ENCODE results near the gene ACTMAP. TPM values are rescaled to one million over a fixed set of nuclear protein-coding genes. Genes with fewer than 3 reads are reported as not detected.

ACTMAP gene
- total and polyA plus RNA-seq, 9 of the 15 experiments (the other 6 are each of a cell fraction or from before 2014, with no cell fraction given), result 1.7 to 16.6 (median 4.9) TPM

DNA sequence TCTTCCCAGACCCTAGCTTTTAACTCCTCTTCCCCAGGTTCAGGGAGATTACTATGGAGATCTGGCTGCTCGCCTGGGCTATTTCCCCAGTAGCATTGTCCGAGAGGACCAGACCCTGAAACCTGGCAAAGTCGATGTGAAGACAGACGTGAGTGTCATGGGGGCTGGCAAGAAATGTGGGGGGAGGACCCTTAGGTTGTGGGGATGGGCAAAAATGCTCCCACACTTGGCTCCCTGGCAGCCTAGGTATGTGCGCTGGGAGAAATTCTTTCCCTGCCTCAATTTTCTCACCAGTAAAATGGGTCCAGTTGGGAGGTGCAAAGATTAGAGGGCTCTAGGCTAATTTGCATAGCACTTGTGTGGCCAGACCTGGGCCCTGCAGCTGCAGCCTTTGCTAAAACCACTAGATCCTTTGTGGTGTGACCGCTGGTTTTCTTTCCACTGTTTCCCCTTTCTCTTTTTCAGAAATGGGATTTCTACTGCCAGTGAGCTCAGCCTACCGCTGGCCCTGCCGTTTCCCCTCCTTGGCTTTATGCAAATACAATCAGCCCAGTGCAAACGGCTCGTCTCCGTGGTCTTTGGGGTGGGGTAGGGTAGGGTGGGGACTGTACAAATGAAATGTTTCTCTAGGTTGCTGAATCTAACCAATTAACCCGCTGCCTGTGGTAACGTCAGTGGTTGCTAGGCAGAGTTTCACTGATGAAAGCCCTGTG, 26.8 kb upstream of the ACTMAP start (continued):
- TF ChIP-seq, protein P1, sequence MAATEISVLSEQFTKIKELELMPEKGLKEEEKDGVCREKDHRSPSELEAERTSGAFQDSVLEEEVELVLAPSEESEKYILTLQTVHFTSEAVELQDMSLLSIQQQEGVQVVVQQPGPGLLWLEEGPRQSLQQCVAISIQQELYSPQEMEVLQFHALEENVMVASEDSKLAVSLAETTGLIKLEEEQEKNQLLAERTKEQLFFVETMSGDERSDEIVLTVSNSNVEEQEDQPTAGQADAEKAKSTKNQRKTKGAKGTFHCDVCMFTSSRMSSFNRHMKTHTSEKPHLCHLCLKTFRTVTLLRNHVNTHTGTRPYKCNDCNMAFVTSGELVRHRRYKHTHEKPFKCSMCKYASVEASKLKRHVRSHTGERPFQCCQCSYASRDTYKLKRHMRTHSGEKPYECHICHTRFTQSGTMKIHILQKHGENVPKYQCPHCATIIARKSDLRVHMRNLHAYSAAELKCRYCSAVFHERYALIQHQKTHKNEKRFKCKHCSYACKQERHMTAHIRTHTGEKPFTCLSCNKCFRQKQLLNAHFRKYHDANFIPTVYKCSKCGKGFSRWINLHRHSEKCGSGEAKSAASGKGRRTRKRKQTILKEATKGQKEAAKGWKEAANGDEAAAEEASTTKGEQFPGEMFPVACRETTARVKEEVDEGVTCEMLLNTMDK (IDR thresholded peaks at IDR 0.05; ENCODE audit: borderline replicate concordance, insufficient read depth, low read depth, low read length, poor library complexity, severe bottlenecking), result no peak
- TF ChIP-seq SP1 (CRISPR knock-in tag; IDR thresholded peaks at IDR 0.05) (no peak), CTBP1 (IDR thresholded peaks at IDR 0.05; ENCODE audit: borderline replicate concordance) (no peak), SREBF2 (CRISPR knock-in tag; IDR thresholded peaks at IDR 0.05) (no peak), ZNF253 (CRISPR knock-in tag; conservative IDR thresholded peaks at IDR 0.05) (no peak), WHSC1 (IDR thresholded peaks at IDR 0.05; ENCODE audit: low read length) (no peak), SIRT6 (IDR thresholded peaks at IDR 0.05; ENCODE audit: low read depth, low read length) (no peak), ZNF551 (CRISPR knock-in tag; IDR thresholded peaks at IDR 0.05) (no peak), FOS (IDR thresholded peaks at IDR 0.05; ENCODE audit: extremely low read depth, insufficient read length) (peak; percentile 71), RBM39 (optimal IDR thresholded peaks at IDR 0.05; ENCODE audit: low read depth, low read length) (no peak), KAT7 (CRISPR knock-in tag; IDR thresholded peaks at IDR 0.05; ENCODE audit: borderline replicate concordance) (0 out of 2 replicates have a peak, but pooled peaks have one; percentile 63), POLR2AphosphoS5 (IDR thresholded peaks at IDR 0.05; ENCODE audit: control insufficient read depth, insufficient read depth, low read depth, low read length) (no peak), ATF1 (CRISPR knock-in tag; IDR thresholded peaks at IDR 0.05) (no peak), ATF1 (tag; IDR thresholded peaks at IDR 0.05) (no peak; the same call in 1 of the 2 replicates), ZSCAN32 (CRISPR knock-in tag; IDR thresholded peaks at IDR 0.05) (no peak), ESRRB (CRISPR knock-in tag; IDR thresholded peaks at IDR 0.05; ENCODE audit: borderline replicate concordance) (no peak), MAFF (IDR thresholded peaks at IDR 0.05; ENCODE audit: low read length) (peak; percentile 13; the same call in 1 of the 2 replicates), HDAC1 (IDR thresholded peaks at IDR 0.05) (peak; percentile 25 to 42; a peak in 2 of 4 replicates)
- TF ChIP-seq, protein P2, sequence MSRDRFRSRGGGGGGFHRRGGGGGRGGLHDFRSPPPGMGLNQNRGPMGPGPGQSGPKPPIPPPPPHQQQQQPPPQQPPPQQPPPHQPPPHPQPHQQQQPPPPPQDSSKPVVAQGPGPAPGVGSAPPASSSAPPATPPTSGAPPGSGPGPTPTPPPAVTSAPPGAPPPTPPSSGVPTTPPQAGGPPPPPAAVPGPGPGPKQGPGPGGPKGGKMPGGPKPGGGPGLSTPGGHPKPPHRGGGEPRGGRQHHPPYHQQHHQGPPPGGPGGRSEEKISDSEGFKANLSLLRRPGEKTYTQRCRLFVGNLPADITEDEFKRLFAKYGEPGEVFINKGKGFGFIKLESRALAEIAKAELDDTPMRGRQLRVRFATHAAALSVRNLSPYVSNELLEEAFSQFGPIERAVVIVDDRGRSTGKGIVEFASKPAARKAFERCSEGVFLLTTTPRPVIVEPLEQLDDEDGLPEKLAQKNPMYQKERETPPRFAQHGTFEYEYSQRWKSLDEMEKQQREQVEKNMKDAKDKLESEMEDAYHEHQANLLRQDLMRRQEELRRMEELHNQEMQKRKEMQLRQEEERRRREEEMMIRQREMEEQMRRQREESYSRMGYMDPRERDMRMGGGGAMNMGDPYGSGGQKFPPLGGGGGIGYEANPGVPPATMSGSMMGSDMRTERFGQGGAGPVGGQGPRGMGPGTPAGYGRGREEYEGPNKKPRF (IDR thresholded peaks at IDR 0.05; ENCODE audit: low read depth, low read length), result no peak
- TF ChIP-seq, protein P3, sequence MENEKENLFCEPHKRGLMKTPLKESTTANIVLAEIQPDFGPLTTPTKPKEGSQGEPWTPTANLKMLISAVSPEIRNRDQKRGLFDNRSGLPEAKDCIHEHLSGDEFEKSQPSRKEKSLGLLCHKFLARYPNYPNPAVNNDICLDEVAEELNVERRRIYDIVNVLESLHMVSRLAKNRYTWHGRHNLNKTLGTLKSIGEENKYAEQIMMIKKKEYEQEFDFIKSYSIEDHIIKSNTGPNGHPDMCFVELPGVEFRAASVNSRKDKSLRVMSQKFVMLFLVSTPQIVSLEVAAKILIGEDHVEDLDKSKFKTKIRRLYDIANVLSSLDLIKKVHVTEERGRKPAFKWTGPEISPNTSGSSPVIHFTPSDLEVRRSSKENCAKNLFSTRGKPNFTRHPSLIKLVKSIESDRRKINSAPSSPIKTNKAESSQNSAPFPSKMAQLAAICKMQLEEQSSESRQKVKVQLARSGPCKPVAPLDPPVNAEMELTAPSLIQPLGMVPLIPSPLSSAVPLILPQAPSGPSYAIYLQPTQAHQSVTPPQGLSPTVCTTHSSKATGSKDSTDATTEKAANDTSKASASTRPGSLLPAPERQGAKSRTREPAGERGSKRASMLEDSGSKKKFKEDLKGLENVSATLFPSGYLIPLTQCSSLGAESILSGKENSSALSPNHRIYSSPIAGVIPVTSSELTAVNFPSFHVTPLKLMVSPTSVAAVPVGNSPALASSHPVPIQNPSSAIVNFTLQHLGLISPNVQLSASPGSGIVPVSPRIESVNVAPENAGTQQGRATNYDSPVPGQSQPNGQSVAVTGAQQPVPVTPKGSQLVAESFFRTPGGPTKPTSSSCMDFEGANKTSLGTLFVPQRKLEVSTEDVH (IDR thresholded peaks at IDR 0.05; ENCODE audit: low read depth, partially characterized antibody), result no peak
- TF ChIP-seq, protein P4, sequence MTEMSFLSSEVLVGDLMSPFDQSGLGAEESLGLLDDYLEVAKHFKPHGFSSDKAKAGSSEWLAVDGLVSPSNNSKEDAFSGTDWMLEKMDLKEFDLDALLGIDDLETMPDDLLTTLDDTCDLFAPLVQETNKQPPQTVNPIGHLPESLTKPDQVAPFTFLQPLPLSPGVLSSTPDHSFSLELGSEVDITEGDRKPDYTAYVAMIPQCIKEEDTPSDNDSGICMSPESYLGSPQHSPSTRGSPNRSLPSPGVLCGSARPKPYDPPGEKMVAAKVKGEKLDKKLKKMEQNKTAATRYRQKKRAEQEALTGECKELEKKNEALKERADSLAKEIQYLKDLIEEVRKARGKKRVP (CRISPR knock-in tag; IDR thresholded peaks at IDR 0.05), result no peak

Data from K562 (cell line).